PFSK-1 (cell line): Measurements from ENCODE around the gene TBC1D7.

Source experiments
- FOXP2 ChIP-seq: optimal IDR thresholded peaks from 2 replicates; pipeline ENCODE3; 2011; ENCODE audit warnings: borderline replicate concordance, control low read depth, inconsistent platforms; ENCODE audit not compliant: insufficient read depth; ENCODE audit errors: extremely low read length, extremely low read depth
- POLR2AphosphoS5 ChIP-seq: IDR thresholded peaks from 2 replicates; pipeline ENCODE4 v1.6.1; 2012; ENCODE audit warnings: low read depth, mild to moderate bottlenecking, control low read depth, low read length, moderate library complexity
- REST ChIP-seq, 2 experiments: IDR thresholded peaks; 2 replicates each; pipeline versions ENCODE4 v1.6.1 to v1.8.0; 2011 to 2012; ENCODE audit warnings: low read depth in 2 of 2, low read length in 2 of 2, control low read depth in 1 of 2, inconsistent platforms in 1 of 2, mild to moderate bottlenecking in 1 of 2, moderate library complexity in 1 of 2; ENCODE audit not compliant: insufficient read depth in 1 of 2
- SIN3A ChIP-seq: IDR thresholded peaks from 2 replicates; pipeline ENCODE4 v1.6.1; 2012; ENCODE audit warnings: mild to moderate bottlenecking, low read length, moderate library complexity, borderline replicate concordance; ENCODE audit not compliant: insufficient read depth
- TAF1 ChIP-seq: IDR thresholded peaks from 2 replicates; pipeline ENCODE4 v1.6.1; 2012; ENCODE audit warnings: low read length, control low read depth, borderline replicate concordance; ENCODE audit not compliant: insufficient read depth

Gene TBC1D7

GRCh38 chr6:13302751-13303667 lies 25.3 kb downstream of the TBC1D7 start:
- no peak for TF ChIP-seq POLR2AphosphoS5
- TF ChIP-seq REST (IDR thresholded peaks at IDR 0.05; ENCODE audit: insufficient read depth in 1 of 2, low read depth in 2 of 2, low read length in 2 of 2), result no peak

- no peak for TF ChIP-seq FOXP2
- no peak for TF ChIP-seq SIN3A
- TF ChIP-seq REST (IDR thresholded peaks at IDR 0.05; ENCODE audit: insufficient read depth in 1 of 2, low read depth in 2 of 2, low read length in 2 of 2), result no peak
- TF ChIP-seq POLR2AphosphoS5, result no peak
- TF ChIP-seq TAF1, result no peak
Measured at GRCh38 chr6:13302291-13302690, 26.0 kb downstream of the TBC1D7 start.

DNA sequence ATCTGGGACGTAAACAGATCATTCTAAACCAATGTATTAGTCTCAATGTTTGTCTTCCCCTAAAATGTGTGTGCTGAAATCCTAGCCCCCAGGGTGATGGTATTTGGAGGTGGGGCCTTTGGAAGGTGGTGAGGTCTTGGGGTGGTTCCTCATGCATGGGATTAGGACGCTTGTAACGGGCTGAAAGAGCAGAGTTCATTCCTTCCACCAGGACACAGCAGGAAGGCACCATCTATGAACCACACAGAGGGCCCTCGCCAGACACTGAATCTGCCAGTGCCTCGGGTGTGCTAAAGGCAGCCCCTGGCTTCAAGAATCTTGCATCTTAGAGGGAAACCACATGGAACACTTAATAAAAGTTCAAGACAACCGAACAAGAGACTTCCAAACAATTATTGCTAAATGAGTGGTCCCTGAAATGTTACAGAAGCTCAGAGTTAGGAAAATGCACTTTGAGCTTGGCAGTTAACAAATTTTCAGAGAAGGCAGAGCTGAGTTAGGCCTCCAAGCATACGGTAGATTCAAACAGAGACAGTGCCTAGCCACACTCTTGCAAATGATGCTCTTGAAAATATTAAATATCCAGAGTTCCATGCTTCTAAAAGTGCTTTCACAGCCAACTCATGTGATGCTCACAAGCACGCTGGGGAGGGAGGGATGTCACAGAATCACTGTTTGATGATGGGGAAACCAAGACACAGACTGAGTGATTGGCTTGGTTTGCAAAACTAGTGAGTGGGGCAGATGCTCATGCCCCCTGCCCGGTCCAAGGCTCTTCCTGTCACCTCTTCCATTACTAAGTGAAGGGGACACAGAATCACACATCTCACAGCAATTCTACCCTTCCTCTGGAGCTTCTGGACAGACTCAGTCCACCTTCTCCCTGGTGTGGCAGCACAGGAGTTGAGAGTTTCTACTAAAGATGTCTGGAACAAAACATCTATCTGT lies 27.4 kb downstream of the TBC1D7 start:
- TF ChIP-seq TAF1, result no peak
- no peak for TF ChIP-seq POLR2AphosphoS5
- no peak for TF ChIP-seq FOXP2
- TF ChIP-seq SIN3A, result no peak
- no peak for TF ChIP-seq REST (IDR thresholded peaks at IDR 0.05; ENCODE audit: insufficient read depth in 1 of 2, low read depth in 2 of 2, low read length in 2 of 2)

- TF ChIP-seq REST (IDR thresholded peaks at IDR 0.05; ENCODE audit: insufficient read depth in 1 of 2, low read depth in 2 of 2, low read length in 2 of 2), result no peak
- TF ChIP-seq TAF1, result no peak
- no peak for TF ChIP-seq FOXP2
- TF ChIP-seq POLR2AphosphoS5, result no peak
- no peak for TF ChIP-seq SIN3A
Measured at GRCh38 chr6:13299918-13300317, 28.4 kb downstream of the TBC1D7 start.
